Stomach smooth muscle (tissue), 2 donors: ENCODE results near the gene PRDM10.
"Not testable (repeated sequence)": the region's sequence is repeated elsewhere in the genome, so short reads cannot be mapped to it uniquely, and the experiment has no call there.

Experiments used
- H3K27ac ChIP-seq: one replicate; pipeline ENCODE4 v1.7.0; 2013; ENCODE audit warnings: mild to moderate bottlenecking, low read length, inconsistent platforms
- H3K27me3 ChIP-seq, 2 donors: one replicate each; pipeline ENCODE4 v1.7.0; 2013; ENCODE audit warnings: low read length in 2 of 2; ENCODE audit not compliant: insufficient read depth in 2 of 2, control insufficient read depth in 1 of 2
- H3K36me3 ChIP-seq, 2 donors: one replicate each; pipeline ENCODE4 v1.7.0; 2013; ENCODE audit warnings: low read length in 2 of 2; ENCODE audit not compliant: control insufficient read depth in 2 of 2, insufficient read depth in 2 of 2
- H3K4me1 ChIP-seq: one replicate; pipeline ENCODE4 v1.7.0; 2013; ENCODE audit warnings: low read length; ENCODE audit not compliant: control insufficient read depth, insufficient read depth
- H3K4me3 ChIP-seq, 2 donors: one replicate each; pipeline ENCODE4 v1.7.0; 2013; ENCODE audit warnings: low read length in 2 of 2
- H3K9ac ChIP-seq, 2 donors: one replicate each; pipeline ENCODE4 v1.7.0; 2013; ENCODE audit warnings: low read length in 2 of 2, mild to moderate bottlenecking in 1 of 2
- H3K9me3 ChIP-seq, 2 donors: one replicate each; pipeline ENCODE4 v1.7.0; 2013; ENCODE audit warnings: low read length in 2 of 2; ENCODE audit not compliant: control insufficient read depth in 2 of 2
- donor health status: healthy.
- donor health status: Pancreatic carcinoma.

Gene PRDM10

GRCh38 chr11:130015846-130016245, 13.2 kb upstream of the PRDM10 start:
- H3K9me3 ChIP-seq, H3K36me3 ChIP-seq, H3K4me3 ChIP-seq, H3K27ac ChIP-seq, H3K27me3 ChIP-seq, H3K4me1 ChIP-seq, H3K9ac ChIP-seq: not testable (repeated sequence)

DNA sequence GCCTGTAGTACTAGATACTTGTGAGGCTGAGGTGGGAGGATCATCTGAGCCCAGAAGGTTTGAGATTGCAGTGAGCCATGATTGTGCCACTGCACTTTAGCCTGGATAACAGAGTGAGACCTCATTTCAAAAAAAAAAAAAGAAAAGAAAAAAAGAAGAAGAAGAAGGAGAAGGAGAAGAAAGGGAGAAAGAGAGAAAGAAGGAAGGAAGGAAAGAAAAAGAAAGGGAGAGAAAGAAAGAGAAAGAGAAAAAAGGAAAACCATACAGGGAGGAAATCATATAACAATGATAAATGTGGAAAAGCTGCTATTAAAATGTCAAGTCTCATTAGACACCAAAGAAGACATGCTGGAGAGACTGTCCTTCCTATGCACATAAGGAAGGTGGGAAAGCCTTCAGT, 5.7 kb upstream of the PRDM10 start:
- Histone ChIP-seq H3K4me3 (no peak overlapping the region), H3K27ac (no peak overlapping the region), H3K9me3 (no peaks in the 10 kb centered on the region), H3K4me1 (peaks cover 3% of the 10 kb centered on the region), H3K27me3 (no peaks in the 10 kb centered on the region), H3K9ac (no peak overlapping the region), H3K36me3 (no peaks in the 10 kb centered on the region)

DNA sequence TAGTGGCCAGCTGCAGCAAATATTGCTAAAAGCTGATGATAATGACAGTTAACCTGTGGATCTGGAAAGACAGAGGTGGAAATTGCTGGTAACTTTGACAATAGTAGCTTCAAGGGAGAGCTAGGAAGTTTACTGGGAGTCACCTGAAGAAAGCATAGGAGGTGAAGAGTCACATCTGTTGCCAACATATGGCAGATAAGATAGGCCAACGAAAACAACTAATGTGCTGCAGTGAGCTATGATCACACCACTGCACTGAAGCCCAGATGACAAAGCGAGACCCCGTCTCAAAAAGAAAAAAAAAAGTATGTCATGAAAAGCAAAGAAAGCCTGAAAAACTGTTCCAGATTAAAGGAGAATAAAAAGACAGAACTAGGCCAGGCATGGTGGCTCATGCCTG, 4.3 kb upstream of the PRDM10 start:
- H3K27me3 ChIP-seq: no peaks in the 10 kb centered on the region
- H3K9me3 ChIP-seq: no peaks in the 10 kb centered on the region
- H3K4me3 ChIP-seq: no peak overlapping the region
- H3K9ac ChIP-seq: no peak overlapping the region
- H3K4me1 ChIP-seq: peaks cover 3% of the 10 kb centered on the region
- no peak overlapping the region for H3K27ac ChIP-seq
- no peaks in the 10 kb centered on the region for H3K36me3 ChIP-seq

DNA sequence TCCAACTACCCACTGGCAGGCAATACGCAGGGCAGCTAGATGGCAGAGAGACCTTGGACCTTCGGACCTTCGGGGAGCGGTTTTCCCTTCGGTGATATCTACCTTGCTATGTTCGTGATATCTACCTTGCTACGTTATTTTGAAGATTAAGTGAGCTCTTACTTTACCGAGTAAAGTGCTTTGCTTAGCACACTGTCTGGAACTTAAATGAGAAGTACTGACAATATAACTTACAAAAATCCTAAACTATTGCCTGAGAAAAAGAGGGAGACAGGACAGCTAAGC, 1.0 kb upstream of the PRDM10 start:
- peak overlapping the region; percentile 74 to 85 for H3K4me3 ChIP-seq
- peak overlapping the region; percentile 100 for H3K27ac ChIP-seq
- H3K36me3 ChIP-seq: no peaks in the 10 kb centered on the region
- no peaks in the 10 kb centered on the region for H3K27me3 ChIP-seq
- peak overlapping the region; percentile 98 to 100 for H3K9ac ChIP-seq
- no peaks in the 10 kb centered on the region for H3K9me3 ChIP-seq
- peaks cover 16% of the 10 kb centered on the region for H3K4me1 ChIP-seq

- Histone ChIP-seq H3K27ac (peak overlapping the region; percentile 100), H3K9me3 (no peaks in the 10 kb centered on the region), H3K36me3 (no peaks in the 10 kb centered on the region), H3K4me1 (peaks cover 16% of the 10 kb centered on the region), H3K9ac (peak overlapping the region; percentile 98 to 100), H3K4me3 (peak overlapping the region; percentile 74 to 85), H3K27me3 (no peaks in the 10 kb centered on the region)
These were observed 446 bp upstream of the PRDM10 start for GRCh38 chr11:130002846-130003716.

DNA sequence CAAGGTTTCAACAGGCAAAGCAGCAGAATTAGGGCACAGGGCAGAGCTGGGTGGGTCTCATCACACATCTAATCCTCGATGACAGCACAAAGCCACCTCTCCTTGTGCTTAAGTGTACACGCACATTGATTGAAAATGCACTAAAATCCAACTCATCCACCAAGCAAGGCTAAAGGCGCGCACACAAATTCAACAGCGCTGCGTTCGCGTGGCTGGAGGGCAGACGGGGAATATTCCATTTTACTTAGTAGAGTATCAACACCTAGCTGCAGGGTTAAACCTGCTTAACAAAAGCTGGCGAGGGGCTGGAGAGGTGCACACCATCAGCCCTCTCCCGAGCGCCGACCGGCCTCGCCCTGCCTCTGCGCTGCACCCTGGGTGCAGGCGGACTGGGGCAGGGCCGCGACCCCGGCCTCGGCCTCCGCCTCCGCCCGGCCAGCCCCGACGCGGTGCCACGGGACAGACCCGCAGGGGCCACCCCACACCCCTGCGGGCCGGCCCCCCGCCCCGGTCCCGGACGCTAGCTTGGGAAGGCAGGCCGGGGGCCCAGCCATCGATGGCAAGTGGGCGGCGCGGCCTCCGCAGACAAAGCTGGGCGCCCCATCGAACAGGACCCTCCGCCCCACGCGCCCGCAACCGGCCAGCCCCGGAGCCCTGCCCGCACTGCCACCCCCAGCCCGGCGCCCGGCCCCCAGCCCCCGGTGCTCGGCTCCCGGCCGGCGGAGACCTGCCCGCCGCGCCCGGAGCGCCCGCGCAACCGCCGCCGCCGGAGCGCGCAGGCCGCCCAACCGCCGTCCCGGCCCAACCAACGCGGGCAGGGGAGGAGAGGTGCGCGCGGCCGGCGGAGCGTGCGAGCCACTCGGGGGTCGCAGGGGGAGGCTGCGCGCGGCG, 929 bp downstream of the PRDM10 start:
- peak overlapping the region; percentile 74 to 85 for H3K4me3 ChIP-seq
- H3K9ac ChIP-seq: peak overlapping the region; percentile 98 to 100
- H3K9me3 ChIP-seq: no peaks in the 10 kb centered on the region
- peak overlapping the region; percentile 100 for H3K27ac ChIP-seq
- H3K36me3 ChIP-seq: no peaks in the 10 kb centered on the region
- H3K27me3 ChIP-seq: no peaks in the 10 kb centered on the region
- H3K4me1 ChIP-seq: peaks cover 22% of the 10 kb centered on the region

DNA sequence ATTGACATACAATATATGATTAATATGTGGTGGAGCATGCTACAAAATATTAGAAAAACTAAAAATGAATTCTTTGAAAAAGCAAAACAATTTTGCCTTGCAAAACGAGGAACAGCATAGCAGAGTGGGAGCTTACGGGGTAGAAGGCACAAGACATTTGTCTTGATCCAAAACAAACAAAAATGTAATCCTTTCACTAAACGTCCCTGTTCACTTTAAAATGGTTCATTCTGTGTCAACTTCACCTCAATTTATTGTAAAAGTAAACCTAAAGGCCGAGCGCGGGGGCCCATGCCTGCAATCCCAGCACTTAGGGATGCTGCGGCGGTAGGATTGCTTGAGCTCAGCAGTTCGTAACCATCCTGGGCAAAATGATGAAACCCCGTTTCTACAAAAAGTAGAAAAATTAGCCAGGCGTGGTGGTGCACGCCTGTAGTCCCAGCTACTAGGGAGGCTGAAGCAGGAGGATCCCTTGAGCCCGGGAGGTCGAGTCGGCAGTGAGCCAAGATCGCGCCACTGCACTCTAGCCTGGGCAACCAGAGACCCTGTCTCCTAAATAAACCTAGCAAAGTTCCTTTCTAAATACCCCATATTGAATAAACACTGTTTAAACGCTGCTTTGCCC, 2.0 kb downstream of the PRDM10 start:
- Histone ChIP-seq H3K4me3 (peak overlapping the region in 1 of 2 donors; percentile 85), H3K9me3 (no peaks in the 10 kb centered on the region), H3K4me1 (peaks cover 30% of the 10 kb centered on the region), H3K27me3 (no peaks in the 10 kb centered on the region), H3K36me3 (no peaks in the 10 kb centered on the region), H3K27ac (peak overlapping the region; percentile 100), H3K9ac (peak overlapping the region in 1 of 2 donors; percentile 70)

DNA sequence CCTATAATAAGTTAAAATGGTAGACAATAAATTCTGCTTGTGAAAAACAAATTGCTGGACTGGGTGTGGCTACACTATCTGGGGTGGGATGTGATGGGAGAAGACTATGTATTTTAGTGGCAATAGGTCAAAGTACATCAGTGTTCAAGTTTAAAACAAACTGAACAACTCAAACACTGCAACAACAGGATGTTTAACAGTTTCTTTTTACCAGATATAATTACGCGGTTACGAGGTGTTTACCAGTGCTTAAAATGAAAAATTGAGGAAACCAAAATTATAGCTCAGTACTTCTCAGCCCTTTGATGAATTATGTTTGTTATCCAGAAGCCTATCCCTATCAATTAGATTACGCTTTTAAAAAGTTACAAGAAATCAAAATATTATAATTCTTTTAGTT, 3.2 kb downstream of the PRDM10 start:
- H3K9me3 ChIP-seq: no peaks in the 10 kb centered on the region
- no peak overlapping the region for H3K4me3 ChIP-seq
- no peak overlapping the region for H3K9ac ChIP-seq
- no peaks in the 10 kb centered on the region for H3K27me3 ChIP-seq
- H3K36me3 ChIP-seq: no peaks in the 10 kb centered on the region
- peaks cover 30% of the 10 kb centered on the region for H3K4me1 ChIP-seq
- H3K27ac ChIP-seq: no peak overlapping the region

DNA sequence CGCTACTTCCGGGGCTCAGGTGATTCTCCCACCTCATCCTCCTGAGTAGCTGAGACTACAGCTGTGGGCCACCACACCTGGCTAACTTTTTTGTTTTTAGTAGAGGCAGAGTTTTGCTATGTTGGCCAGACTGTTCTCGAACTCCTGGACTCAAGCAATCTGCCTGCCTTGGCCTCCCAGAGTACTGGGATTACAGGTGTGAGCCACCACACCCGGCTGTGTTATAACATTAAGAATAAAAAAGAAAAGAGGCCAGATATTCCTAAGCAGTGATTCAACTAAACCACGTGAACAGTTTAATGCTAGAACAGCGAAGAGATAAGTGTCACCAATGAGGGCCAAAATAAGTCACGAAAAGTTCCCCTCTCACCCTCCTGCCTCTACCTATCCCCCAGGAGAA, 3.7 kb downstream of the PRDM10 start:
- Histone ChIP-seq H3K27me3 (no peaks in the 10 kb centered on the region), H3K9ac (no peak overlapping the region), H3K27ac (no peak overlapping the region), H3K9me3 (no peaks in the 10 kb centered on the region), H3K4me3 (no peak overlapping the region), H3K4me1 (peaks cover 28% of the 10 kb centered on the region), H3K36me3 (no peaks in the 10 kb centered on the region)

DNA sequence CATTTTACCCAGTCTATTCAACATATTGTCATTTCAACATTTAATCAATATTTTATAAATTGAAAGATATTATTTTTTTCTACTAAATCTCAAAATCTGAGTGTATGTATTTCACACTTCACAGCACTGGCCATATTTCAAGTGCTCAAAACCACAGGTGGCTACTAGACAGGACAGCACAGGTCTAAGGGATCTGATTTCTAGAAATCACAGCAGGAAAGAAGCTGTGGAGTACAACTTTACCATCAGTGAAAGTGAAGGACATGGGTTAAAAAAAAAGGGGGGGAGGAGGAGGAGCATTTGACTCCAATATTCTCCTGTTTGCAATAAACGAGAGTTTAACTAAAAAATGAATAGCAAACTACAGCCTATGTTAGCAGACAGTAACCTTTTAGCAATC, 4.5 kb downstream of the PRDM10 start:
- Histone ChIP-seq H3K4me1 (peaks cover 26% of the 10 kb centered on the region), H3K27me3 (no peaks in the 10 kb centered on the region), H3K4me3 (no peak overlapping the region), H3K36me3 (no peaks in the 10 kb centered on the region), H3K9me3 (no peaks in the 10 kb centered on the region), H3K9ac (no peak overlapping the region), H3K27ac (no peak overlapping the region)
